GM12873 (cell line): ENCODE measurements around the gene PLCB4.

Experiments
- CTCF ChIP-seq: IDR thresholded peaks from 2 replicates; pipeline ENCODE4 v1.5.1; 2012; ENCODE audit warnings: low read depth, mild to moderate bottlenecking, moderate library complexity, low read length, control low read depth; ENCODE audit not compliant: insufficient read depth; ENCODE audit errors: missing control alignments

The PLCB4 gene

DNA sequence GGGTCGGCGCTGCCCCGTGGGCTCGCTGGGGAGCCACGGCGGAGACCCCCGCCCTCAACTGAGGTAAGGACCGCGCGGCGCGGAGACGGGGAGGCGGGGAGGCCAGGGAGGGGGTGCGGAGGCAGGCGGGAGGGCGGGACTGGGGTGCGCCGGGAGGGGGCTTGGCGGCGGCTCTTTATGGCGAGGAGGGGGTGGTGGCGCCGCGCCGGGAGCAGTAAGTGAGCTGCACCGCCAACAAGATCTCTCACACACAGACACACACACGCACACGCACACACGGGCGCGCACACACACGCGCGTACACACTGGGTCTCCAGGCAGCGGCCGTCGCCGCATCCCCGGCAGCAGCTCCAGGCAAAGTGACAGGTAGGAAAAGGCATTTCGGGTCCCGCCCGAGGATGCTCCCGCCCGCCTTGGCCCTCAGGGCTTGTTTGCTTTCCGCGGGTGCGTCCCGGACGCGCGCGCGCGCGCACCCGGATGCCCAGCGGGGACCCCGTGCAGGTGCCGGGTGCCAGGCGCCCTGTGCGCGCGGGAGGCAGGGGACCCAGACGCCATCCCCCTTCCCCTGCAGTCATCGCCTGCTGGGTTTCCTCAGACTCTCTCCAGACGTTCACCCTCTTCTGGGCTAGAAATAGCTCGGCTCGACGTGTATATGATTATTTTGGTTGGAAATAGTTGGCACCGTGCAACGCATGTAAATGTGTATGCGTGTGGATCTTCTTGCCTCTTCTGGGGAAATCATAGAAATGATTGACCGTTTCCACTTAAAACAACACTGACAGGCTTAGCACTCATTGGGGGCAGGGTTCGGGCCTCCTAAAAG, at the start of gene PLCB4:
TSS of gene PLCB4 (plus strand) at position 247 of the 823 bp plus-strand sequence. CDS start 238,728 bp downstream, outside the sequence.
- TF ChIP-seq CTCF: no peak

- no peak for TF ChIP-seq CTCF
Measured at GRCh38 chr20:9019833-9020232, 49.1 kb upstream of the PLCB4 start.

- TF ChIP-seq CTCF: no peak
Measured at GRCh38 chr20:9021216-9021615, 47.7 kb upstream of the PLCB4 start.

- no peak for TF ChIP-seq CTCF
Measured at GRCh38 chr20:9021699-9022098, 47.2 kb upstream of the PLCB4 start.

- no peak for TF ChIP-seq CTCF
Measured at GRCh38 chr20:9022376-9022775, 46.5 kb upstream of the PLCB4 start.

GRCh38 chr20:9024606-9025005, 44.3 kb upstream of the PLCB4 start:
- no peak for TF ChIP-seq CTCF

DNA sequence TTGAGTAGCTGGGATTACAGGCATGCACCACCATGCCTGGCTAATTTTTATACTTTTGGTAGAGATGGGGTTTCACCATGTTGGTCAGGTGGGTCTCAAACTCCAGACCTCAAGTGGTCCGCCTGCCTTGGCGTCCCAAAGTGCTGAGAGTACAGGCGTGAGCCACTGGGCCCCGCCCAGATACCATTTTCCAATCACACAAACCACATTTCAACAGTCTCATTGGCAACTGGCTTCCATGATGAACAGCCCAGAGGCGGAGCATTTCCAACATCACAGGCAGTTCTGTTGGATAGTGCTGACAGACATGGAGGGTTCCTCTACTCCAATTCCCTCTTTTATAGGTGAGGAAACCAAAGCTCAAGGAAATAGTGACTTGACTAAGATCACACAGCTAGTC, 43.9 kb upstream of the PLCB4 start:
- no peak for TF ChIP-seq CTCF

- no peak for TF ChIP-seq CTCF
Measured at GRCh38 chr20:9025643-9026042, 43.2 kb upstream of the PLCB4 start.
